SK-N-MC (cell line): ENCODE data around the gene TMEM192.
A peak's percentile ranks its signal among the peaks of the same experiment; 100 is the strongest.
"Not testable (repeated sequence)": the region's sequence is repeated elsewhere in the genome, so short reads cannot be mapped to it uniquely, and the experiment has no call there.

Experiments used
- DNase-seq: peaks from one replicate; pipeline ENCODE4 v3.0.0-alpha.2; 2011; ENCODE audit warnings: low read depth, low spot score
- H3K27ac ChIP-seq: fragments of 200-600 bp; sonication (generic); 2 replicates; pipeline ENCODE4 v1.5.1; 2016; ENCODE audit warnings: mixed run types
- H3K36me3 ChIP-seq: fragments of 200-600 bp; sonication (generic); 2 replicates; pipeline ENCODE4 v1.6.1; 2017; ENCODE audit warnings: antibody characterized with exemption, low read length, mixed read lengths; ENCODE audit not compliant: insufficient read depth
- H3K4me3 ChIP-seq: fragments of 200-600 bp; sonication (generic); 2 replicates; pipeline ENCODE4 v1.5.1; 2016
- H3K9ac ChIP-seq: fragments of 200-600 bp; sonication (generic); 2 replicates; pipeline ENCODE4 v1.8.0; 2017; ENCODE audit warnings: mixed run types, mixed read lengths; ENCODE audit not compliant: insufficient read length
- H3K9me3 ChIP-seq: fragments of 200-600 bp; sonication (generic); 2 replicates; pipeline ENCODE4 v1.6.1; 2017; ENCODE audit warnings: low read depth, mild to moderate bottlenecking, antibody characterized with exemption, low read length, moderate library complexity, mixed read lengths
- EZH2 ChIP-seq: fragments of 200-600 bp; sonication (generic); IDR thresholded peaks from one replicate; pipeline ENCODE4 v1.6.1; 2017; ENCODE audit warnings: antibody characterized with exemption
- FOXP2 ChIP-seq: optimal IDR thresholded peaks from 2 replicates; pipeline ENCODE3; 2011; ENCODE audit warnings: mild to moderate bottlenecking, moderate library complexity; ENCODE audit not compliant: insufficient read depth; ENCODE audit errors: extremely low read length, control extremely low read depth
- POLR2AphosphoS5 ChIP-seq: IDR thresholded peaks from 2 replicates; pipeline ENCODE4 v1.6.1; 2012; ENCODE audit warnings: mild to moderate bottlenecking, low read depth, low read length, borderline replicate concordance

Gene TMEM192

DNA sequence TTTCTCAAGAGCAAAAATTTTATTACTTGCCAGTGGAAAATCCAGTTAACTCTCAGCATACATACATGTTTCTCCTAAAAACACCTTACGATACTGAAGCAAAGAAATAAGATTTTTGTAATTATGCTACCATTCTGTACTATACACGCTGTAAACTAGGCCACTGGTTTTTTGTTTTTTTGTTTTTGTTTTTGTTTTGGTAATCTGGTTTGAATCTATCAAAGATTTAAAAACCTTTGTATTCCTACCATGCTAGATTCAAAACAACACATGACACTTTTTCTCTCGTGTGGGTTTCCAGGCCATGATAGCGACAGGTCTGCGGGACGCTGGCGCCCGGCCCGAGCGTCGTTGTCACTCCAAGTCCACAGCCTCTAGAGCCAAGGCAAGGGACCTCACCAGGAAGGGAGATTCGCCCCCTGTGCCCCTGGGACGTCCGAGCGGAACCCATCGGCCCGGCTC, 723 bp downstream of the TMEM192 start:
- Histone ChIP-seq H3K27ac (no peak overlapping the region), H3K4me3 (peak overlapping the region; percentile 92), H3K36me3 (no peaks in the 10 kb centered on the region), H3K9me3 (no peaks in the 10 kb centered on the region), H3K9ac (peak overlapping the region; percentile 88)
- DNase-seq: no peak
- no peak for TF ChIP-seq EZH2
- no peak for TF ChIP-seq POLR2AphosphoS5
- TF ChIP-seq FOXP2: no peak

DNA sequence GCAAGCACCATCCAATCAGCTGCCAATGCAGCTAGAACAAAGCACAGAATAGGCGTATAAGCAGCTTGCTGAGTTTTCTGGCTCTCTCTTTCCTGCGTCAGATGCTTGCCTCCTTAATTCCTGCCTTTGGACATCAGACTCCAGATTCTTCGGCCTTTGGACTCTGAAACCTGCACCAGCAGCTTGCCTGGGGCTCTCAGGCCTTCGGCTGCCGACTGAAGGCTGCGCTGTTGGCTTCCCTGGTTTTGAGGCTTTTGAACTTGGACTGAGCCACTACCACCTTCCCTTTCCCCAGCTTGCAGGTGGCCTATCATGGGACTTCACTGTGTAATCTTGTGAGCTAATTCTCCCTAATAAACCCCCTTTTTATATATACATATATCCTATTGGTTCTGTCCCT, 6.1 kb downstream of the TMEM192 start:
- no peaks in the 10 kb centered on the region for H3K9me3 ChIP-seq
- no peak overlapping the region for H3K9ac ChIP-seq
- no peak overlapping the region for H3K27ac ChIP-seq
- no peak for TF ChIP-seq FOXP2
- TF ChIP-seq POLR2AphosphoS5: no peak
- no peak for TF ChIP-seq EZH2
- no peaks in the 10 kb centered on the region for H3K36me3 ChIP-seq
- no peak for DNase-seq
- H3K4me3 ChIP-seq: no peak overlapping the region

DNA sequence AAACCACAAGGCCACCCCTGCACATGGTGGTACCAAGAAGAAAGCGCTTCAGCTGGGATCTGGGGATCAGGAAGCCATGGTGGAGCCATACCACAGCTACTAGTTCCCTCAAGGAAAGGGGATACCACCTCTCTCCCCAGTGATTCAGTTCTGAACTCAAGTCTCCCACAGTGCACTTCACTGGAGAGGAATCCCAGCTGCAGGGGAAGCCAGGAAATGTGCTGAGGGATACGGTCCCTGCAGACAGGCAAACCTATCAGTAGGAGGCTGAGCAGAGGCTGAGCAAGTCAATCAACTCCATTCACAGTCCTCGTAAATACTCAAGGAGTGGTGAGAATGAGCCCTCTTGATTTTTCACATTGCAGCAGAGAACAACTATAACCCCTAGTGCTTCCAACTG, 11.0 kb downstream of the TMEM192 start:
- Histone ChIP-seq H3K27ac (no peak overlapping the region), H3K4me3 (no peak overlapping the region), H3K36me3 (peaks cover 11% of the 10 kb centered on the region; the same call in 1 of the 2 replicates), H3K9me3 (no peaks in the 10 kb centered on the region), H3K9ac (no peak overlapping the region)
- TF ChIP-seq EZH2: no peak
- TF ChIP-seq FOXP2: no peak
- no peak for TF ChIP-seq POLR2AphosphoS5
- DNase-seq: no peak

DNA sequence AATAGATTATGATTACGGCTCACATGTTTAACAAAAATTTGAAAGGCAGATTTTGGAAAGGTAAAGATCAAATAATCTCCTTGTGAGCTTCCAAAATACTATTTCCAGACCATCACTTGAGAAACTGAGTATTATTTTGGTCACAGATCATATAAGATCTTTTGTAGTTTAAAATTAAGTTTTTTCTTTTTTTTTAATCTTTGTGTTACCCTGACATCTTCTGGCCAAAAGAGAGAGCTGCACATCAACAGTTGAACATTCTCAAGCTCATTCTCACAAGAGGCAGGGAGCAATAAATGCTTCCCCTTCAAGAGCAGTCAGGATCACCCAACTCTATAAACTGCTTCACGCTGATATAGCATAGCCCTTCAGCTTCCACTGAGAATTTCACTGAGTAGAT, 15.9 kb downstream of the TMEM192 start:
- Histone ChIP-seq H3K27ac (0 out of 2 replicates have a peak overlapping the region, but pooled peaks have one; percentile 26), H3K9ac (no peak overlapping the region), H3K36me3 (peaks cover 11% of the 10 kb centered on the region; the same call in 1 of the 2 replicates), H3K9me3 (no peaks in the 10 kb centered on the region), H3K4me3 (no peak overlapping the region)
- no peak for DNase-seq
- TF ChIP-seq FOXP2 (no peak), EZH2 (no peak), POLR2AphosphoS5 (no peak)

DNA sequence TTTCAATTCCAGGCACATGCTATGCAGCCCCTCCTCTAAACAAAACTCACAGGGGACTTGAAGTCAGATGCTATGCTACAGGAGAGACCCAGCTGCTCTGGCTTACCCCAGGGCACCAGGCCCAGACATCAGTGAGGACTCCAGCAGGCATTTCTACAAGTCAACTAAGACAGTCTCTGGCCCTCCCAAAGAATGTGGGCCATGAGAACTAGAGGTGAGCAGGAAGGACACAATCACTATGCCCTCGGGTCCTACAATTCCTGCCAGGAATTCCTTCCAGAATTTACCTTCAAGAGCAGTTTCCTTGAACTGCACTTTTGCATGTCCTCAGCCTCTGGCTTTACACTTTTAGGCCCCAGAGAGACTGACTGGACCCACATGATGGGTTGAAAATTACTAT, 17.4 kb downstream of the TMEM192 start:
- no peak for DNase-seq
- no peak for TF ChIP-seq EZH2
- no peak for TF ChIP-seq FOXP2
- TF ChIP-seq POLR2AphosphoS5: no peak
- no peaks in the 10 kb centered on the region for H3K9me3 ChIP-seq
- peaks cover 7% of the 10 kb centered on the region; the same call in 1 of the 2 replicates for H3K36me3 ChIP-seq
- H3K9ac ChIP-seq: no peak overlapping the region
- H3K4me3 ChIP-seq: no peak overlapping the region
- H3K27ac ChIP-seq: peak overlapping the region; percentile 7; the same call in 1 of the 2 replicates

DNA sequence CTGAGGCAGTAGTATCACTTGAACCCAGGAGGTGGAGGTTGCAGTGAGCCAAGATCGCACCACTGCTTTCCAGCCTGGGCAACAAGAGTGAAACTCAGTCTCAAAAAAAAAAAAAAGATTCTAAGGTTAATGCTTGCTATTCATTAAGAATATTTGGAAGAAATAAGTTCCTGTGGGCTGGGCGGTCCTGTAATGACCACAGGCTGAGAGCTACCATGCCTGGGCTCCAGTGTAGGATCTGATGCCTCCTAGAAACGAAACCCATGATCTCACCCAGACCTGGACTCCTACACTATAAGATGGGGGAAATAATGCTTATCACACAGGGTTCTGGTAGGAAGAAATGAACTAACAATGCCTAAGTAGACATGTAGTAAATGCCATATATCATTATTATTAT, 17.8 kb downstream of the TMEM192 start:
- H3K36me3 ChIP-seq: peaks cover 7% of the 10 kb centered on the region; the same call in 1 of the 2 replicates
- no peak overlapping the region for H3K9ac ChIP-seq
- DNase-seq: no peak
- H3K27ac ChIP-seq: peak overlapping the region; percentile 7; the same call in 1 of the 2 replicates
- no peaks in the 10 kb centered on the region for H3K9me3 ChIP-seq
- TF ChIP-seq POLR2AphosphoS5 (no peak), FOXP2 (no peak)
- H3K4me3 ChIP-seq: no peak overlapping the region

DNA sequence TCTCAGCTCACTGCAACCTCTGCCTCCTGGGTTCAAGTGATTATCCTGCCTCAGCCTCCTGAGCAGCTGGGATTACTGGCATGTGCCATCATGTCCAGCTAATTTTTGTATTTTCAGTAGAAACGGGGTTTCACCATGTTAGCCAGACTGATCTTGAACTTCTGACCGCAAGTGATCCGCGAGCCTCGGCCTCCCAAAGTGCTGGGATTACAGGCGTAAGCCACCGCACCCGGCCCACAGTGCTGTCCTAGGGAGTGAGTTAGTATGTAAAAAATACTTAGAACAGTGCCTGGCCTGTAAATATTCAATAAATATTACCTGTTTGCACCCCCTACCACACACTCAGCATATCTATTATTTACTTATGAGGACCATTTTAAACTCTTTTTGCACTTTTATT, 20.5 kb downstream of the TMEM192 start:
- not testable (repeated sequence) for H3K27ac ChIP-seq, H3K9ac ChIP-seq, H3K9me3 ChIP-seq, H3K4me3 ChIP-seq, DNase-seq
- peaks cover 13% of the 10 kb centered on the region for H3K36me3 ChIP-seq

DNA sequence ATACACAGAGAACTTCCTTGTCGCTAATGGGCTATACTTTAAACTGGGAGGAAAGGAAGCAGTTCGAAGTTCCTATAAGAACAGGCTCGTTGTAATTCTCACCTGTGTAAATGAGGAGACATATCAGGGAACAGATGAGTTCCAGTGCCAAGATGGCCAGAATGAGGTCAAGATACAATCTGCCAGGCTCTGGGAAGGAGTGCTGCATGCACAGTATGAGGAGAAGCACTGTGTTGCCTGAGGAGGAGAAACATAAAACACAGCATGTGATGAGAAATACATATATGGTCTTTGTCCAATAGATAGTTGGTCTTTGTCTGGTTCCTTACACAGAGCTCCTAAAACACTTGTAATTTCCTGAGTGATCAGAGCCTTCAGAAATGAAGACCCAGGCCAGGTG, 24.3 kb downstream of the TMEM192 start:
- TF ChIP-seq EZH2: no peak
- no peak for TF ChIP-seq FOXP2
- no peak for TF ChIP-seq POLR2AphosphoS5
- DNase-seq: no peak
- H3K9ac ChIP-seq: no peak overlapping the region

DNA sequence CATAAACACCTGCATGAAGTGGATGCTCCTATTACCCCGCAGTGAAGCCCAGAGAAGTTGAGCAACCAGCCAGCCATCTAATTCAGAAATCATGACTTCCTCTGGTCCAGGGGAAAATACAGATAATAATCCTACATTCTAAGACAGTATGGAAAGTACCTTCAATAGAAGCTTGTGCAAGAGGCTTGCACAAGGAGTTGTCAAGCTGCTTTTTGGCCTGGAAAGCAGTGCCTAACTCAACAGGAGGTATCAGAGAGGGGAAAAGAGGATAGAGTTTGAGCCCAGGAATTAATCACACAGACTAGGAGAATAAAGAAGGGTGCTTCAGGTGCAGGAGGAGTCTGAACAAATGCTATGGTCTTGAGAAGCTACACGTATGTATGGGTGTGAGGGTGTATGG, 26.7 kb downstream of the TMEM192 start:
- peaks cover 14% of the 10 kb centered on the region for H3K36me3 ChIP-seq
- no peak overlapping the region for H3K27ac ChIP-seq
- no peak overlapping the region for H3K9ac ChIP-seq

More for the DNA sequence above, 24.3 kb downstream of the TMEM192 start:
- Histone ChIP-seq H3K9me3 (no peaks in the 10 kb centered on the region), H3K36me3 (peaks cover 14% of the 10 kb centered on the region), H3K4me3 (no peak overlapping the region), H3K27ac (no peak overlapping the region)

DNA sequence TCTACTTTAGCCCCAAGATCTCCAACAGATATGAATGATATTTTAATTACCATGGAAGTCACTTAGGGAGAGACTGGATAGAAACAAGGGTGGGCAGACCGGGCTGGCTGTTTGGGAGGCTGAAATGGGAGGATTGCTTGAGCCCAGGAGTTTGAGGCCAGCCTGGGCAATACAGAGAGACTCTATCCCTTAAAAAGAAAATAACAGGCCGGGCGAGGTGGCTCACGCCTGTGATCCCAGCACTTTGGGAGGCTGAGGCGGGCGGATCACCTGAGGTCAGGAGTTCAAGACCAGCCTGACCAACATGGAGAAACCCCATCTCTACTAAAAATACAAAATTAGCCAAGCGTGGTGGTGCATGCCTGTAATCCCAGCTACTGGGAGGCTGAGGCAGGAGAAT, 27.9 kb downstream of the TMEM192 start:
- H3K9ac ChIP-seq, H3K4me3 ChIP-seq, H3K27ac ChIP-seq, DNase-seq, H3K9me3 ChIP-seq: not testable (repeated sequence)
- H3K36me3 ChIP-seq: peaks cover 16% of the 10 kb centered on the region

More for the DNA sequence above, 26.7 kb downstream of the TMEM192 start:
- TF ChIP-seq FOXP2: no peak
- no peak for TF ChIP-seq POLR2AphosphoS5
- no peak for TF ChIP-seq EZH2
- Histone ChIP-seq H3K9me3 (no peaks in the 10 kb centered on the region), H3K4me3 (no peak overlapping the region)
- DNase-seq: no peak
